Stimulated activated CD8-positive, alpha-beta memory T cell treated with anti-CD3 and anti-CD28 coated beads, Interleukin-4, amount 100 ng/mL, for 48 hours (primary cell): Measurements from ENCODE around the gene OBP2A.
"Not testable (repeated sequence)": the region's sequence is repeated elsewhere in the genome, so short reads cannot be mapped to it uniquely, and the experiment has no call there.

Experiments used
- DNase-seq: peaks from one replicate; pipeline ENCODE4 v3.0.0-alpha.2; 2020

OBP2A gene

GRCh38 chr9:135545646-135546176 is at the start of gene OBP2A:
TSS of gene OBP2A (plus strand) at chr9:135546126. CDS start at chr9:135546181, 55 bp downstream.
- not testable (repeated sequence) for DNase-seq

- no peak for DNase-seq
These were observed 47.4 kb upstream of the OBP2A start for GRCh38 chr9:135498381-135499126.

GRCh38 chr9:135499326-135500070 is 46.4 kb upstream of the OBP2A start:
- DNase-seq, result peak; percentile 92

GRCh38 chr9:135500071-135500524 is 45.8 kb upstream of the OBP2A start:
- no peak for DNase-seq

- DNase-seq, result peak; percentile 89
These were observed 45.2 kb upstream of the OBP2A start, which contains the start of gene MRPS2 for GRCh38 chr9:135500525-135501260. TSS of gene MRPS2 (plus strand) at chr9:135500682. CDS start at chr9:135500711, 29 bp downstream.

- peak; percentile 77 for DNase-seq
These were observed 44.4 kb upstream of the OBP2A start for GRCh38 chr9:135501261-135502167.

- DNase-seq, result no peak
These were observed 43.6 kb upstream of the OBP2A start for GRCh38 chr9:135502168-135502872.

GRCh38 chr9:135502873-135503321 is 43.0 kb upstream of the OBP2A start:
- DNase-seq, result no peak

GRCh38 chr9:135503371-135504261 is 42.3 kb upstream of the OBP2A start:
- DNase-seq, result no peak

- peak; percentile 74 for DNase-seq
These were observed 41.4 kb upstream of the OBP2A start for GRCh38 chr9:135504262-135505243.

- DNase-seq, result no peak
These were observed 40.3 kb upstream of the OBP2A start for GRCh38 chr9:135505406-135506187.

- DNase-seq, result no peak
These were observed 39.4 kb upstream of the OBP2A start for GRCh38 chr9:135506327-135507103.

- no peak for DNase-seq
These were observed 38.6 kb upstream of the OBP2A start for GRCh38 chr9:135507104-135508035.

- DNase-seq, result no peak
These were observed 37.6 kb upstream of the OBP2A start for GRCh38 chr9:135508211-135508820.

GRCh38 chr9:135509458-135509857 is 36.5 kb upstream of the OBP2A start:
- DNase-seq, result no peak

GRCh38 chr9:135512241-135512603 is 33.7 kb upstream of the OBP2A start:
- no peak for DNase-seq
